Measurements from ENCODE around the gene NAP1L5.
A peak's percentile ranks its signal among the peaks of the same experiment; 100 is the strongest.

GRCh38 chr4:88697588-88698329 is at the start of gene NAP1L5:
- TF ChIP-seq POLR2A (IDR thresholded peaks at IDR 0.05) = peak in 1 of 4 donors; percentile 55
- TF ChIP-seq, protein P1, sequence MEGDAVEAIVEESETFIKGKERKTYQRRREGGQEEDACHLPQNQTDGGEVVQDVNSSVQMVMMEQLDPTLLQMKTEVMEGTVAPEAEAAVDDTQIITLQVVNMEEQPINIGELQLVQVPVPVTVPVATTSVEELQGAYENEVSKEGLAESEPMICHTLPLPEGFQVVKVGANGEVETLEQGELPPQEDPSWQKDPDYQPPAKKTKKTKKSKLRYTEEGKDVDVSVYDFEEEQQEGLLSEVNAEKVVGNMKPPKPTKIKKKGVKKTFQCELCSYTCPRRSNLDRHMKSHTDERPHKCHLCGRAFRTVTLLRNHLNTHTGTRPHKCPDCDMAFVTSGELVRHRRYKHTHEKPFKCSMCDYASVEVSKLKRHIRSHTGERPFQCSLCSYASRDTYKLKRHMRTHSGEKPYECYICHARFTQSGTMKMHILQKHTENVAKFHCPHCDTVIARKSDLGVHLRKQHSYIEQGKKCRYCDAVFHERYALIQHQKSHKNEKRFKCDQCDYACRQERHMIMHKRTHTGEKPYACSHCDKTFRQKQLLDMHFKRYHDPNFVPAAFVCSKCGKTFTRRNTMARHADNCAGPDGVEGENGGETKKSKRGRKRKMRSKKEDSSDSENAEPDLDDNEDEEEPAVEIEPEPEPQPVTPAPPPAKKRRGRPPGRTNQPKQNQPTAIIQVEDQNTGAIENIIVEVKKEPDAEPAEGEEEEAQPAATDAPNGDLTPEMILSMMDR (IDR thresholded peaks at IDR 0.05) = no peak
- TF ChIP-seq POLR2AphosphoS5 (IDR thresholded peaks at IDR 0.05) = peak; percentile 62 to 80 (median 63)

All from stomach (tissue), 4 donors.